Retinal pigment epithelial cell (primary cell): ENCODE measurements around the gene PROCR.
"Not testable (repeated sequence)": the region's sequence is repeated elsewhere in the genome, so short reads cannot be mapped to it uniquely, and the experiment has no call there.

ENCODE experiments used
- DNase-seq: peaks from one replicate; pipeline ENCODE4 v3.0.0-alpha.2; 2010; ENCODE audit warnings: low read depth
- H3K4me3 ChIP-seq: 2 replicates; pipeline ENCODE4 v1.5.1; 2011; ENCODE audit warnings: mild to moderate bottlenecking, low read length, control low read depth, moderate library complexity
- CTCF ChIP-seq: conservative IDR thresholded peaks from 2 replicates; pipeline ENCODE4 v1.5.1; 2011; ENCODE audit warnings: low read depth, low read length, control low read depth, inconsistent platforms

Gene PROCR

GRCh38 chr20:35174458-35175216, 2.8 kb downstream of the PROCR start:
- DNase-seq: no peak
- H3K4me3 ChIP-seq: no peak overlapping the region
- no peak for TF ChIP-seq CTCF

- no peak overlapping the region for H3K4me3 ChIP-seq
- TF ChIP-seq CTCF: no peak
- no peak for DNase-seq
These were observed 4.3 kb downstream of the PROCR start for GRCh38 chr20:35176132-35176531.

- no peak for DNase-seq
- no peak overlapping the region for H3K4me3 ChIP-seq
- no peak for TF ChIP-seq CTCF
These were observed 7.7 kb downstream of the PROCR start for GRCh38 chr20:35179292-35180212.

GRCh38 chr20:35180266-35180665, 8.4 kb downstream of the PROCR start:
- DNase-seq: no peak
- TF ChIP-seq CTCF: no peak
- no peak overlapping the region for H3K4me3 ChIP-seq

- no peak overlapping the region for H3K4me3 ChIP-seq
- TF ChIP-seq CTCF: no peak
- peak; percentile 38 for DNase-seq
These were observed 9.9 kb downstream of the PROCR start for GRCh38 chr20:35181731-35182130.

GRCh38 chr20:35186691-35187289, 14.9 kb downstream of the PROCR start:
- not testable (repeated sequence) for H3K4me3 ChIP-seq, DNase-seq

GRCh38 chr20:35187584-35188190, 15.8 kb downstream of the PROCR start:
- DNase-seq: no peak
- no peak for TF ChIP-seq CTCF
- no peak overlapping the region for H3K4me3 ChIP-seq

- not testable (repeated sequence) for H3K4me3 ChIP-seq, DNase-seq
These were observed 17.4 kb downstream of the PROCR start for GRCh38 chr20:35189223-35189622.
